Peyer's patch (tissue), 4 donors: ENCODE data around the gene MAP3K8.

ENCODE experiments used
- POLR2A ChIP-seq, 2 donors: fragments of 450-650 bp; IDR thresholded peaks; one replicate each; pipeline ENCODE4 v1.5.1; 2017; ENCODE audit warnings: antibody characterized with exemption in 2 of 2, mild to moderate bottlenecking in 2 of 2, moderate library complexity in 2 of 2
- TF ChIP-seq, protein P1 (sequence below), 6 experiments: fragments of 450-650 bp in 4 of 6; fragments of 200-600 bp in 2 of 6; sonication (generic) in 1 of 6; IDR thresholded peaks; one replicate each; pipeline ENCODE4 v1.5.1; 2017 to 2019; ENCODE audit warnings: antibody characterized with exemption in 6 of 6, mild to moderate bottlenecking in 3 of 6, moderate library complexity in 1 of 6

GRCh38 chr10:30491916-30492515, 58.0 kb downstream of the MAP3K8 start:
- TF ChIP-seq, protein P1, sequence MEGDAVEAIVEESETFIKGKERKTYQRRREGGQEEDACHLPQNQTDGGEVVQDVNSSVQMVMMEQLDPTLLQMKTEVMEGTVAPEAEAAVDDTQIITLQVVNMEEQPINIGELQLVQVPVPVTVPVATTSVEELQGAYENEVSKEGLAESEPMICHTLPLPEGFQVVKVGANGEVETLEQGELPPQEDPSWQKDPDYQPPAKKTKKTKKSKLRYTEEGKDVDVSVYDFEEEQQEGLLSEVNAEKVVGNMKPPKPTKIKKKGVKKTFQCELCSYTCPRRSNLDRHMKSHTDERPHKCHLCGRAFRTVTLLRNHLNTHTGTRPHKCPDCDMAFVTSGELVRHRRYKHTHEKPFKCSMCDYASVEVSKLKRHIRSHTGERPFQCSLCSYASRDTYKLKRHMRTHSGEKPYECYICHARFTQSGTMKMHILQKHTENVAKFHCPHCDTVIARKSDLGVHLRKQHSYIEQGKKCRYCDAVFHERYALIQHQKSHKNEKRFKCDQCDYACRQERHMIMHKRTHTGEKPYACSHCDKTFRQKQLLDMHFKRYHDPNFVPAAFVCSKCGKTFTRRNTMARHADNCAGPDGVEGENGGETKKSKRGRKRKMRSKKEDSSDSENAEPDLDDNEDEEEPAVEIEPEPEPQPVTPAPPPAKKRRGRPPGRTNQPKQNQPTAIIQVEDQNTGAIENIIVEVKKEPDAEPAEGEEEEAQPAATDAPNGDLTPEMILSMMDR (IDR thresholded peaks at IDR 0.05): no peak
- no peak for TF ChIP-seq POLR2A (IDR thresholded peaks at IDR 0.05)
